ENCODE results near the gene ST6GALNAC6.
"Not testable (repeated sequence)": the region's sequence is repeated elsewhere in the genome, so short reads cannot be mapped to it uniquely, and the experiment has no call there.

The ST6GALNAC6 gene

DNA sequence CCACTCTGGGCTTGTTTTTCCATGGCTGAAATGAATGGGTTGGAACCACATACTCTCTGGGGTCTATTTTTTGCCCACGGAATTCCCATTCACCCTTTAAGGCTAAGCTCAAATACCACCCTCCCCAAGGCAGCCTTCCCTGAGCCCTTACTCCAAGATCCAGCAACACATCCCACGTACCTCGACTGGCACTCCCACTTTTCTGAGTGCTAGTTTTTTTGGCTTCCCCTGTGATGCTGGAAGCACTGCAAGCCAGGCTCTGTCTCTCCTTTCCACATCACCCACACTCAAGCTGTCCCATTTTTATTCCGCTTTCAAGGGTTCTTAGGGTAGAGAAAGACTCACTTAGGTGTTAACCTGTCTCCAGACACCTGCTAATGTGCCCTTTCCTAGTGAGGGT, 6.0 kb downstream of the ST6GALNAC6 start:
- no peak for DNase-seq (ENCODE audit: low read depth, low spot score)

DNA sequence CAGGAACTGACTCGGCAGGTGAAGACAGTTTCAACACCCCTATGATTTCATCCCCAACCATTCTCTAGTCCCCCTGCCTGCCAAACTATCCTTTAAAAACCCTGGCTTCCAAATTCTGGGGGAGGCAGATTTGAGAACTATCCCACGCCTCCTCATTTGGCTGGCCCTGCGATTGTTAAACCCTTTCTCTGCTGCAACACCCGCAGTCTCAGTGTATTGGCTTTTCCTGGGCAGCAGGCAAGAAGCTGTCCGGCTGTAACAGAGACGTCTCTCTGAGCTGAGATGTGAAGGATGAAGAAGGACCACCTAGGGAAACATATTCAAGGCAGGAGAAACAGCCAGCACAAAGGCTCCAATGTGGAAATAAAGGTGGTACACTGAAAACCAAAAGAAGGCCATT, 6.6 kb downstream of the ST6GALNAC6 start:
- no peak for DNase-seq (ENCODE audit: low read depth, low spot score)

GRCh38 chr9:127890053-127890452, 9.3 kb downstream of the ST6GALNAC6 start:
- no peak for DNase-seq (ENCODE audit: low read depth, low spot score)

DNA sequence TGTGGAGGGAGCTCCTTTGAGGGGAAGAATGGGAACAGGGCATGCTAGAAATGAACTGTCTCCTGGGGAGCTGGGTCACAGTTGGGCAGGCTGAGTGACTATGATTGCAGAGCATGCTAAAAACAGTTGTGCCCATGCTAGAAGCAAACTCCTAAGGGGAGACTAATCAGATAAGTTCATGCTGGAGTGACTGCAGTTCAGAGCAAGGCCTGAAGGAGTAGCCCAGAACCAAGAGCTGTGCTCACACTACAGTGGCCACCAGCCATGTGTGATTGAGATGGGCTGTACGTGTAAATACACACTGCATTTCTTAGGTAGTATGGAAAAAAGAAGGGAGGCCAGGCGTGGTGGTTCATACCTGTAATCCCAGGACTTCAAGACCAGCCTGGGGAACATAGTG, 11.6 kb downstream of the ST6GALNAC6 start:
- DNase-seq (ENCODE audit: low read depth, low spot score): no peak

- DNase-seq (ENCODE audit: low read depth, low spot score): no peak
Measured at GRCh38 chr9:127886401-127886972, 12.9 kb downstream of the ST6GALNAC6 start.

DNA sequence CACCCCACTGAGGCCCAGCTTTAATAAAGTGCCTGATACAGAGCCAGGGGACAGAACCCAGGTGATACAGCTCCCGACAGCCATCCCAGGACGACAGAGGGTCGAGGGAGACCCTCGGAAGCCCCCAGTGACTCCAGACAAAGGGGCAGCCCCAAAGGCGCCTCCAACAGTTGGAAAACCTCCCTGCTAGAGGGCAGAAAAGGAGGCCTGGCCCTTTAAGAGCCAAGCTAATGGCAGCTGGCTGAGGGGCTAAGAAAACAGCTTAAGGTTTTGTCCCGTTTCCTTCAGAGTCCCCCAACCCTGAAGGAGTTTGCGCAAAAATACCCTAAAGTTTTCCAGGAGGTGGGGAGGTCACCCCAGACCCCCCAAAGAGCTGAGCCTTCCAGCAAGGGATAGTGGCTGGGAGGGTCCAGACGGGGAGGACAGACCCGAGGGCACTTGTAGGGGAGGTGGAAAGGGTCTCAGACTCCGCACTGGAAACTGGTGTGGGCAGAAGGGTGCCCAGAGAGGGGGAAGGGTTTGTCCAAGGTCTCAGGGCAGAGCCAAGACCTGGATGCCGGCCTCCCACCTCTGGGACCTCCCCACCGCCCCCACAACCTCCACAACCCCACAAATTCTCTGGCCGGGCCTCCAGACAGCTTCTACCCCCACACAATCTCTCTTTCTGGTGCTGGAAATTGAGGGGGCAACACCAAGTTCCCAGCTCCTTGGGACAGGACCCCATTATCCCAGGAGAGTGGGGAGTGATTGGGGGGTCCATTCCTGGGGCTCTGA, 13.7 kb downstream of the ST6GALNAC6 start:
- no peak for DNase-seq (ENCODE audit: low read depth, low spot score)

DNA sequence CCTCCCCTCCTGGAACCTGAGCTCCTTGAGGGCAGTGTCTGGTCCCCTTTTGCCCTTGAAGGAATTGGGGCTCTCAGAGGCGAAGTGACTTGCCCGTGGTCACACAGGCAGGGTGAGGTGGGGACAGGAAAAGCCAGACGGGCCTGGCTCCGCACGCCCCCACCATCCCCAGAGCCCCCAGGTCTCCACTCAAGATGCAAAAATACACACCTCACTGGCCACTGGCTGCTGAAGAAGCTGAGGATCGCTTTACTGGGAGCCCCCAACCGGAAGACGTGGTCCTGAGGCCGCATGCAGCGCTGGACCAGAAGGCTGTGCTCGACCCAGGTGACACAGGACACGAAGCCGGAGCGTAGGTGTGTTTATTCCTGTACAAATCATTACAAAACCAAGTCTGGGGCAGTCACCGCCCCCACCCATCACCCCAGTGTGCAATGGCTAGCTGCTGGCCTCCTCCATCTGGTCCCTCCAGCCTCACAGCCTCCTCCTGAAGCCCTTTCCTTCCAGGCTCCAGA, 14.4 kb downstream of the ST6GALNAC6 start:
- no peak for DNase-seq (ENCODE audit: low read depth, low spot score)

- no peak for DNase-seq (ENCODE audit: low read depth, low spot score)
Measured at GRCh38 chr9:127884427-127884911, 14.9 kb downstream of the ST6GALNAC6 start.

DNA sequence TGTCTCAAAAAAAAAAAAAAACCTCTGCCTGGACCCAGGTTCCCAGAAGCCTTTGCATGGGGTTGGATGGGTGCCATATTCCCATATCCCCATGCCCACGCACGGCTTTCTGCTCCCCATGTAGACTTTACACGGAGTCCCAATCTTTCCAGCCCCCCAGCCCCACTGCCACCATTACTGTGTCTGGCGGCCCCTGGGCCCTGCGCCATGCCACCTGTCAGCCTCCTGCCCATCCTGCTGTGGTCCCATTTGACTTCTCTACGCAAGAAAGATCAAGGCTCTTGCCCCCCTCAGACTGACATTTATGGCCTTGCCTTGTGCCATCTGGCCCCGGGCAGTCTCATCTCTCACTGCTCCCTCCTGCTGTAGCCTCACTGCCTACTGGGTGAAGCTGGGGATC, 15.4 kb downstream of the ST6GALNAC6 start:
- DNase-seq (ENCODE audit: low read depth, low spot score): no peak

- not testable (repeated sequence) for DNase-seq (ENCODE audit: low read depth, low spot score)
Measured at GRCh38 chr9:127881715-127882114, 17.7 kb downstream of the ST6GALNAC6 start.

GRCh38 chr9:127880143-127880542, 19.3 kb downstream of the ST6GALNAC6 start:
- no peak for DNase-seq (ENCODE audit: low read depth, low spot score)

DNA sequence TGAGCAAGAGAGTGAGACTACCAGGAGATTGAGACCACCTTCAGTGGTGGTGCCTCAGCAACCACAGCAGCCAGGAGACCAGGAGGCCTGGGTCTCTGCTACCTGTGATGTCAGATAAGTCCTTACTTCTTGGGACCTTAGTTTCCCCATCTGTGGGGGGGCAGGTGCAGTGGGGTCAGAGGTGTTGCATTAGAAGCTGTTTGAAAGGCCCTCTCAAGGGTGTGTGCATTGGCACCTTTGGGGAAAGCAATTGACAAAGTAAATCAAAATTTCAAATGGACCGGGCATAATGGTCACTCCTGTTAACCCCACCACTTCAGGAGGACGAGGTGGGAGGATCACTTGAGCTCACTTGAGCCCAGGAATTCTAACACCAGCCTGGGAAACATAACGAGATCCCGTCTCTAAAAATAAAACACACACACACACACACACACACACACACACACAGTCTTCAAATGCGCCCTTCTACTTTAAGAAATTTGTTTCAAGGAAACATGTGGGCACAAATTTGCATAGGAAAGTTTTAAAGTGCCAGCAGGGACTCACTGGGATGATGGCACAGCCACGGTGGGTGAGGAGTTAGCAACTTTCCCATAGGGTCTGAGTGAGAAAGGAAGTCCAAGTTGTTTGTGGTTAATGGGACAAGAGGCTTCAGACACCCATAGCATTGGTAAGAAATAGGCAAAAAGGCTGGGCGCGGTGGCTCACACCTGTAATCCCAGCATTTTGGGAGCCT, 20.6 kb downstream of the ST6GALNAC6 start:
- DNase-seq (ENCODE audit: low read depth, low spot score): no peak

GRCh38 chr9:127878001-127878651, 21.3 kb downstream of the ST6GALNAC6 start:
- no peak for DNase-seq (ENCODE audit: low read depth, low spot score)

DNA sequence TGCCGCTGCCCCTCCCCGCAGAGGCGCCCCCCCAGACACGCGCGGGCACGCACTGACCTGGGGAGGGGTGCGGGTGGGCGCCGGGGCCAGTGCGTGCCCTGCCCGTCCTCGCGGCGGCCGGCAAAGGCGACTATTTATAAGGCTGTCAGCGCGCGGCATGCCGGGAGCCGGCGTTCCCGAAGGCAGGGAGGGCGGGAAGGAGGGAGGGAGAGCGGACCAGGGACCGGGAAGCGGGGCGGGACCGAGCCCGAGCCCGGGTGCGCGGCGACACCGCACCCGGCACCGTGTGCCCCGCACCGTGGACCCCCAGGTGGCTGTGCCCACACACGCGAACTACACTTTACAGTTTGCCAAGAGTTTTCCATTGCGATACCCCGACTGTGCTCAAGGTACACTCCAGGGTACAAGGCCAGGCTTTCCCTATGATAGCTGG, 21.8 kb downstream of the ST6GALNAC6 start, which contains the start of gene AK1:
TSS of gene AK1 (minus strand) at position 110 of the 433 bp plus-strand sequence. CDS start 3,058 bp downstream, outside the sequence.
- DNase-seq (ENCODE audit: low read depth, low spot score): no peak

DNA sequence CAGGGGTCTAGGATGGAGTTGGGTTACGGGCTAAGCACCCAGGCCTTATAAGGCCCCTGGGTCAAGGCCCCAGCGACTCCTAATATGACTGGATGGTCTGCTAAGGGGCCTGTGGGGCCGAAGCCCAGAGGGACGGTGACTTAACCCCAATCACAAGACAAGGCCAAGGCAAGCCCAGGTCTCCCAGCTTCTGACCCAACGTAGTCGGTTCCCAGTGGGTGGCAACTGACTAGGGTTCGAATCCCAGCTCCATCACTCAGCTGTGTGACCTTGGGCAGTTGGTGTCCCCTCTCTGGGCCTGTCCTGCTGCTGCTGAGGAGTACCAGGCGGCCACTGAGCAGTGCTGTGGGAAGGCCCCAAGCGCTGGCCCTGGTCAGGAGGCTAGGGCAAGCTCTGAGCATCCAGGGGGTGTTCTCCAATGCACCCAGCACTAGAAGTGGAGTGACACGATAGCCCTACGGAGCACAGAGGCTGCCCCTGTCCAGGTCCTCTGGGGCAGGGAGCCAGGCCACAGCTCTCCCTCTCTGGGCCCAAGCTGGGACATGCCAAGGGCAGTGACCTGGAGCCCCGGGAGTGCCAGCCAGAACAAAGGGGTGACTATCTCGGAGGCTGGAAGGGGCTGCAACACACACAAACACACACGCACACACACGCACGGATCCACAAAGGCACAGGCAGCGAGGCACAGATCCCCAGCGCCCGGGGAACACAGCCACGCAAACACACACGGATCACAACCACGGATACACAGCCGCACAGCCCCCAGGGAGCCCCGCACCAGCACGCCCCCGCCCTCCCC, 22.4 kb downstream of the ST6GALNAC6 start:
- no peak for DNase-seq (ENCODE audit: low read depth, low spot score)

DNA sequence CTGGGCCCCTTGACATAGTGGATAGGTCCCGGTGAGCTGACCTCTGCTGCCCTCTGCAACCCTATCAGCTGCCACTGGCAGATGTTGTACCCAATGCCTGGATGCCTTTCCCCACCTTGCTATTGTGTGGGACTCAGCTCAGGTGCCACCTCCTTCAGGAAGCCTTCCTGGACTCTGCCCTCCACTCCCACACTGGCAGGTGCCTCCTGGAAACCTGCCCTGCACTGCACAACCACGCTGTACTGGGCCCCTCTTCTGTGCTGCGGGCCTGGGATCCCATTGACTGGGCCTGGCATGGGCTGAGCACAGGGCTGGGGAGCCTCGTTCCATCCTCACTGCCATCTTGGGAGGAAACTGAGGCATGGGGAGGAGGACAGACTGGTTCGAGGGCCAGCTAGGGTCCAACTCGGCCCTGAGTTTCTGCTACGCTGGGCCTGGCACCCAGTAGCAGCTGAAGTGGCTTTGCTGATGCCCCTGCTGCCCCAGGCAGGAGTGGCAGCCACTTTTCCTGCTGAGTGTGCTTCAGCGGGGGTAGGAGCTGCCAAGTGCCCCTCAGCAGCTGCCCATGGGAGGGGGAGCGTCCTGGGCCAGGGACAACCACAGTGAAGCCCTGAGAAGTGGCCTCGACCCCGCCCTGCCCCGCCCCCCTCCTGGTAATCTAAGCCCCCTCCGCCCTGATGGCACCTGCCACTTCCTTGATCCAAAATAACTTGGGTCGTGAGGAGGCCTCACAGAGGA, 23.2 kb downstream of the ST6GALNAC6 start:
- no peak for DNase-seq (ENCODE audit: low read depth, low spot score)

- no peak for DNase-seq (ENCODE audit: low read depth, low spot score)
Measured at GRCh38 chr9:127875306-127875966, 24.0 kb downstream of the ST6GALNAC6 start.

- no peak for DNase-seq (ENCODE audit: low read depth, low spot score)
Measured at GRCh38 chr9:127874301-127875221, 24.8 kb downstream of the ST6GALNAC6 start.
